ENCODE results near the gene OBSL1.

OBSL1 gene

DNA sequence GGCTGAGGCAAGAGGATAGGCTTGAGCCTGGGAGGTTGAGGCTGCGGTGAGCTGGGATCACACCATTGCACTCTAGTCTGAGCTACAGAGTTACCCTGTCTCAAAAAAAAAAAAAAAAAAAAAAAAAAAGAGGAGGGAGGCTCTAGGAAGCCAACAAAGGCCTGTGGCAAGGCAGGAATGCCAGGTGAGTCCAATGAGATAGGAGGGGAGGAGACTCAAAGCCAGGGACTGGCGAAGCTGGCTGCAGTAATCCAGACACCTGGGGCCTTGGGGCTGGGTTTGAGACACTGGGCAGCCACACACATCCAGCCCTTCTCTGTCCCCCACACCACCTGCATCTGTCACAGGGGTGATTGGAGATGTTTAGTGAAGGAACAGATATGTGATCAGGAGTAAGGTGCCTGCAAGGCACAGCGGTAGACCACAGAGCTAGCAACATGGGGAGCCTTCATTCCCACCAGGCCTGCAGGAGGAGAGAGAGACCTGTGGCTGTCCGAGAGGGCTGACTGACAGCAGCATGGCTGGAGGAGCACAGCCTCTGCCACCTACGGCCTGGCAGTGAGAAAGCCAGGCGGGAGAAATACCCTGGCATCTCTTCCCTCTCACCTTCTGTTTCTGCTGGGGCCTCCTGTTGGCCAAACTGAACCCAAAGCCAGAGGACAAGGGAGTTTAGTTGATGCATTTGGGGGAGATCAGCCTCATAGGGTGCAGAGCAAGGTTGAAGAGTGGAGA lies 37.2 kb downstream of the OBSL1 start:
- no peak for DNase-seq (ENCODE audit: low read depth in 1 of 2, low spot score in 1 of 2)

DNA sequence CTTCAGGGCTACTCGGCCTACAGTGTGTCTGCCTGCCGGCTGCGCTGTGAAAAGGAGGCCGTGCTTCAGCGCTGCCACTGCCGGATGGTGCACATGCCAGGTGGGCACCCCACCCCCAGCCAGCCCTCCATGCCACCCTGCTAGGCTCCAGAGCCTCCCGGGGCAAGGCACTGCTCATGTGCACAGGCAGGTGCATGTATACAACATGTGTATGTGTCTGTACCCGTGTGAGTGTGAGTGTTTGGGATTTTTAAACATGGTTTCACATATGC lies 39.0 kb downstream of the OBSL1 start:
- no peak for DNase-seq (ENCODE audit: low read depth in 1 of 2, low spot score in 1 of 2)

DNA sequence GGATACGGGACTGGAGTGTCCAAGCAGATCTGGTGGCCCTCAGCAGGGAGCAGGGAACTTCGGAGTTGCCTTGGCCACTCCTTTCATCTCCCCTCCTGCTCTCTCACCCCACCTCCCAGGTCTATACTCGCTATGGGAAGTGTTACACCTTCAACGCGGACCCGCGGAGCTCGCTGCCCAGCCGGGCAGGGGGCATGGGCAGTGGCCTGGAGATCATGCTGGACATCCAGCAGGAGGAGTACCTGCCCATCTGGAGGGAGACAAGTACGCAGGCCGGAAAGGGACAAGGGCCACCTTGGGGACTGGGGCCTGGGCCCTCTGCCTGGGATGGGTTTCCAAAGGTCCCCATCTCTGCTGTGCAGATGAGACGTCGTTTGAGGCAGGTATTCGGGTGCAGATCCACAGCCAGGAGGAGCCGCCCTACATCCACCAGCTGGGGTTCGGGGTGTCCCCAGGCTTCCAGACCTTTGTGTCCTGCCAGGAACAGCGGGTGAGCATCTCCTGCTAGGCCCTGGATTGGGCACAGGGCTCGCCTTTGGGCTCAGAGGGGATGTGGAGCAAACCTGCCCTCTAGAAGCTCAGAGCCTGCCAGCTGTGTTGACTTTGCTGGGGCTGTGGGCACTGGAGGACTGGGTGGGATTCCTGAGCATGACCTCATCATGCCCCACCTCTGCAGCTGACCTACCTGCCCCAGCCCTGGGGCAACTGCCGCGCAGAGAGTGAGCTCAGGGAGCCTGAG lies 39.5 kb downstream of the OBSL1 start:
- DNase-seq (ENCODE audit: low read depth in 1 of 2, low spot score in 1 of 2) = no peak

DNA sequence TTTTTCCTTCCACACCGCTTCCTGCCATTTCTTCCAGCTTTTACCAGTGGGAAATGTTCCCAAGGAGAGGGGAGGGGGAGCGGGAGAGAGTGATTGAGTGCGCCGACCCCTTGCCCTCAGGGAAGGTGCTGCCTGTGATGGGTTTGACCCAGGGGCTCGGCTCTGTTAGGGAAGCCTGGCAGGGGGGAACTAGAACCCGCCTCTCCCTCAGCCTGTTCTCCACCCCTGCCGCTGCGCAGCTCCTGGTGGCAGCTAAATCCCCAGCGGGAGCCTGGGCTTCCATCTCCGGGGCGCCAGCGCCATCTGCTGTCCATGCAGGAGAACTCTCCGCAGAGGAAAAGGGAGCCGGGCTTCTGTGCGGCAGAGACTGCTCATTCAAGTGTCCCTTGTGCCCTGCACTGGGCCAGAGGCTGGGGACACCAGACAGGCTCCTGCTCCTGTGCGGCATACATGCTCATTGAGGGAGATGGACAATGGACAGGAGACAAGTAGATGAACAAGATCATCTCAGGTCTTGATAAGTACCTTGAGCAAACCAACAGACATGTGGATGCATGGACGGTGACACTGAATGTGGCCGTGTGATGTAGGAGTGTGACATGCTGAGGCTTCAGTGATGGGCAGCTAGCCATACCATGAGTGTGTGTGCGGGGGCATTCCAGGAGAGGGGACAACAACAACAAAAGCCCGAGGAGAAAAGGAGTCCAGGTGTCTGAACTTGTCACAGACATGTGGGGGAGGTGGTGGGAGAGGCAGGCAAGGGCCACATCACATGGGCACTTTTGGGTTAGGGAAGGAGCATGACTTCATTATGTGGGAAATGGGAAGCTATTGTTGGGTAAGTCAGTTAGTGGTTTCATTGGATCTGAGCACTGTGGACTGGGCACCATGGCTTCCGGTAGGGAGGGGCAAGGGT lies 41.0 kb downstream of the OBSL1 start:
- DNase-seq (ENCODE audit: low read depth in 1 of 2, low spot score in 1 of 2) = peak; percentile 75 to 79

DNA sequence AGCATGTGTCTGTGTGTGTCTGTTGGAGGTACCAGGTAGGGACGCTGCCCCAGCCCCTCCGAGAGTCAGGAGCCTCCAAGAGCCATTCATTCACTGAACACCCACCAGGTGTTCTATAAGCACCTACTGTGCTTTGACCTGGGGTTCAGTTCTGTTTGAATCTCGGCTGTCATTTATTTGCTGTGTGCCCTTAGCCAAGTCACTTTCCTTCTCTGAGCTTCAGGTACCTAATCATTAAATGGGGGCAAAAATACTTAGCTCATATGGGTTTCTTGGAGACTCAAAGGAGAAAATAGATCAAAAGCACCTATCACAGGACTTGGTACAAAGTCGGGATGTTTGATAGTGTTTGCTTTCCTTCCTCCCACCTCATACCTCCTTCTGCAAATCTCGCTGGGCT lies 43.9 kb downstream of the OBSL1 start:
- no peak for DNase-seq (ENCODE audit: low read depth in 1 of 2, low spot score in 1 of 2)

DNA sequence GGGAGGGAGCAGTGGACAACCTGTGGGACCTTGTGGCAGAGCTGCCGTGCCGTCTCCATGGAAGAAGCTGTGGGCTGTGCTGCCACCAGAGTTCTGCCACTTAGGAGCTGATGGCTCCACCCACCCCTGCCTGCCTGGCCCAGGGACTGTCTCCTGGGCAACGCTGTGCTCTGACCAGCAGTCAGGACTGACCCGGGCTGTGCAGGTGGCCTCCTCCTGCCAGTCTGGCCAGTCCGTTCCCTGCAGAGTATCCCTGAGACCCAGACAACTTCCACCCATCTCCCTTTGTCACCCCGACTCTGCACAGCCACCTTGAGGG lies 44.3 kb downstream of the OBSL1 start:
- DNase-seq (ENCODE audit: low read depth in 1 of 2, low spot score in 1 of 2) = no peak

DNA sequence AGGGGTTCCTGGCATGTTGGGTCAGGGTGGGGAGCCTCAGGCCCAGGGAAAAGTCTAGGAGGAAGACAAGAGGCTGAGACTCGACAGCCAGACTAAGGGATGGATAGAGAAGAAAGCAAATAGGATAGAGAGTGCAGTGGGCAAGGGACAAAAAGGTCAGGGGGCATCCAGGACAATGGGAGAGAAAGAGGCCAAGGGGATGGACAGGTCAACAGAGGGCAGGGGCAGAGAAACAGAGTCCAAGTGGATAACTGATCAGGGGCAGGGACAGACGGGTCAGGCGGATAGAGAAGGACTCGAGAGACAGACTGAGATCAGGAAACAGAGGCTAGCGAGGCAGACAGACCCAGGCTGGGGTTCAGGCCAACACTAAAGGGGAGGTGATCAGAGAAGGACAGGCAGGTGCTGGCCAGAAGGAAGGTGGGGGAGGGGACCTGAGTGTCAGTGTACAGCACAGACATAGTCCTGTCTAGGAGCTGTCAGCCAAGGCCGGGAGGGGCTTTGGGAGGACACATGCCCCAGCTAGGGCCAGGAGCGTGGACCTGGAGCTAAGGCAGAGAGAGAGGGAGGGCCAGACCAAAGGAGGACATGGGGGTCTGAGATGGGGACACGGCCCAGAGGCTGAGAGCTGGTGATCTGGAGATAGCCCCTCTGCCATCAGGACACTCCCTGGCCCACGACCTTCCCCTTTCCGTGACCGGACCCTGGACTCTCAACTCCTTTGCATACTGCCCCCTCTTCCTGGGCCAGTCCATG lies 44.8 kb downstream of the OBSL1 start:
- no peak for DNase-seq (ENCODE audit: low read depth in 1 of 2, low spot score in 1 of 2)

DNA sequence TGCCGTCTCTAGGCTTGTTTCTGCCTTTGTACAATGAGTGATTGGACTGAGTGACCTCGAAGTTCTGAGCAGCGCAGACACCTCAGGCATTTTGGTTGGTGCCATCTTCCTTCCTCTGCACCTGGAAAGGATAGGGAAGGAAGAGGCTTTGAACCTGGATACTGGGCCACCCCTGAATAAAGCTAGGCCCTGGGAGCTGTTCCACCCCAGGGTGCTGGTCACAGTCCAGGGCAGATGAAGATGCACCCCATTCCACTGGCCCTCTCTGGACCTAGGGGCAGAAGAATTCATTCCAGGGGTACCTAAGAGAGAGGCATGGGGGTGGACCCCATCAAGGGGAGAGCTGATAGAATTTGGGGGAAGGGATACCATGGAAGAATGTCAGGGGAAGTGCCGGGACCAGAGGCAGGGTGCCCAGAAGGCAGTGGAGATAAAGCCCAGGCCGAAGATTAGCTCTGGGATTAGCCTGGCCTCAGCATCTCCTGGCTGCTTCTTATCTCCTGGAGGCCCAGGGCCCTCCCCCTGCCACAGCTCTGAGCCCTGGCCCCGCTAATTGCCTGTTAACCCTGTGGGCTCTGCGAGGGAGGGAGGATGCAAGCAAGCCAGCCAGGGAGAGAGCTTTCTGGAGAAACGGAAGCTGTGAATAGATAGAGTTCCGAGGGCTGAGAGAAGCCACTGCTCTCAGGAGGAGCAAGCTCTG lies 45.7 kb downstream of the OBSL1 start:
- no peak for DNase-seq (ENCODE audit: low read depth in 1 of 2, low spot score in 1 of 2)

DNA sequence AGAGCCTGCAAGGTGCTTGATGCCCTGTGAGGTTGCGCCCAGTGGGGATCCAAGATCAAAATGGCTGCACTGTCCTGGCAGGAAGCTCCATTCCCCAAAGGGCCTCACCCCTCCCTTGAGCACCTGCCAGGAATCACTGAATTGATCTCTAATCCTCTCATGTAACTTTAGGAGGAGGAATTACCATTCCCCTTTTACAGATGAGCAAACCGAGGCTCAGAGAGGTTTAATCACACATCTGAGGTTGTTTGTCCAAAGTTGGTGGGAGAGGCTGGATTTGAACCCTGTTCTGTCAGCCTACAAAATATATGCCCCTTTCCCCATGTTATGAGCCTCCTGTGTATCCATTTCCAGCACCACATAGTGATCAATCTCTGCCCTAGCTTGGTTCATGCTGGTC lies 46.5 kb downstream of the OBSL1 start:
- DNase-seq (ENCODE audit: low read depth in 1 of 2, low spot score in 1 of 2) = no peak

DNA sequence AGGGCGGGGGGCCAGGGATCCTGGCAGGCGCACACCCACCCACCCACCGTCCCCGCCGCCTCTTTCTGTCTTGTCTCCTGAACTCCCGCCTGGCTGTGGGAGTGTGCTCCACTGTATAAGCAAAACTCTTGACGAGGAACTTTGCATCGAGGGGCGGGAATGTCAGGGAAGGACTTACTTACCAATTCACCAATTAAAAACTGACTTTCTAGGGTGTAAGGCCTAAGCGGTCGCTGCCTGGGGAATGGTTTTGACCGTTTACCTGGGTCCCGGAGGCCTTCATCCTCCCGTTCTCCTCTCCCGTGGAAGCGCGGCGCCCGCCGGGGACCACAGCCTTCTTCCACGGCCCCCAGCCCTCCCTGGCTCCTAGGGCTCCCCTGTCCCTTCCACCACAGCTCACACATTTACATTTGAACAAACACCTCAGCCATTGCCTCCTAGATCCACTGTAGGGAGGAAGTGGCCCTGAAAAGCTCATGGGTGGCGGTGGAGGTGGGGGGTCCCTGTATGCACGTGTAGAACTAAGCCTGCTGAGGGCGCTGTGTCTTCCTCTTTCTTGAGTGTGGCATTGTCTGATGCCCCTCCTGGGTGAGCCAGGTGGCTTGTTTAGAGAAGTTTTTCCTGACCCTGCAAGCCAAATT lies 48.2 kb downstream of the OBSL1 start:
- no peak for DNase-seq (ENCODE audit: low read depth in 1 of 2, low spot score in 1 of 2)

DNA sequence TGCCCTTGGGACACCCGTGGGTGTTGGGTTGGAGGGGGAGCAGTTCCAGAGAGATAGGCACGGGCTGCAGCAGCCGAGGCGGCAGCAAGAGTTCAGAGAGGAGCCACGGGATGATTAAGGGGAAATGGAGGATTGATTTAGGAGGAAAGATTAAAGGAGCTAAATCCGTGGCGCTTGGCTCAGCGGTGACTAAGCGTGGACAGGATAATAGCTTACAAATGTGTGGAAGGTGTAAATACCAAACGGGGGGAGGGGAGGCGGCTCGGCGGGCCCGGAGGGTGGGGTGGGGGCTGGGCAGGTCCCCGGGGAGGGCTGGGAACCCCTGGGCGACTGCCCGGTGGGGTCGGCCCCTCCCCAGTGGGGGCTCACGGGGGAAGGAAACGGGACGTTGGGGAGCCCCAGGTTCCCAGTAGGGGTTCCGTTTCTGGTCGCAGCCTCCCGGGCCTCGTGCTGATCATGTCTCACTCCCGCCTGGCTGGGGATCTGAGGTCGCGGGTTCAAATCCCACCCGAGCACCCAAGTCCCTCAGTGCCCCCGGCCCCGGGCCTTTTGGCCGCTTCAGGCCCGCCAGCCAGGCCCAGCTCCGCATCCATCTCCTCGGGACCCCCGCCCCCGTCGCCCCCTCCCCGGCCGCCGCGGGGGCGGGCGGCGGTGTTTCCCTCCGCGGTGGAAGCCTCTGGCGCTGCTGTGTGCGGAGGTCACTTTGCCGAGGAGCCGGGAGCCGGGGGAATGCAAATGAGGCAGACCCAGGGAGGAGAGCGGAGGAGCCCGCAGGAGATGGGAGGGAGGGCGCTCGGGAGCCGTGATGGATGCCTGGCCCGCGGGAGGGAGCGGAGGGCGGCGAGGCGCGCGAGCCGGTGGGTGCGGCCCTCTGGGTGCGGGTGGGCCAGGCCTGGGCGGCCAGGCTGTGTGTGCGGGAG lies 49.0 kb downstream of the OBSL1 start:
- DNase-seq (ENCODE audit: low read depth in 1 of 2, low spot score in 1 of 2) = no peak

DNA sequence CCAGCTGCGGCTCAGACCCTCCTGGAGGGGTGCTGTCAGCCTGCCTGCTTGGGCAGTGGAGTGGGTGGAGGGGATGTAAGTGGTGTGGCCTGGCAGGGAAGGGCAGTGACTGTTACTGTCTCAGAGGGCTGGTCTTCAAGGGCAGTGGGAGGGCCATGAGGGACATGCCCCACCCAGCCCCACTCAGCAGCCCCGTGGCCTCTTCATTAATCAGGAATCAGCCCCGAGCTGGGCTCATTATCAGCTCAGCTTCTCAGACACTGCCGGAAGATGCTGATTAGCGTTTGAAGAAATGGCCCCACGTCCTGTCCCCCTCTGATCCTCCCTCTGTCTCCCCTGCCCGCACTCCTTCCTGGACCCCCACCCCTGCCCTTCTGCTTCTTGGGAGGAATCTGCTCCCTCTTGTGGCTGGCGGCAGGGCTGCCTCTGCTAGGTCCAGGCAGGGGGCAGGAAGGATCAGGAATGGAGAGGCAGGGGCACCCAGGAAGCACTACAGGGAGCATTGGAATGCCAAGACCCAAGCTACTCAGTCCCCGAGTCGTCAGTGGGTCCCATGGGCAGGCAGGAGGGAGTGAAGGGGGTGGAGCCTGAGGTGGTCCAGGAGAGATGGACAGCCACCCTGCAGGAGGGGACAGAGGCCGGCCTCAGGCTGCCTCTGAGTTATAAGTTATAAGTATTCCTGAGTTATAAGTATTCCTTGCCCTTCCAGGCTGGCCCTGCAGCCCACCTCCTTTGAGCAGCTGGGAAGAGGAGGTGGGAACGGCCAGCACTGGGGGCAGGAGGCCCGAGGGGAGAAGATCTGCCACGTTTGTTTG lies 50.1 kb downstream of the OBSL1 start:
- DNase-seq (ENCODE audit: low read depth in 1 of 2, low spot score in 1 of 2) = no peak

DNA sequence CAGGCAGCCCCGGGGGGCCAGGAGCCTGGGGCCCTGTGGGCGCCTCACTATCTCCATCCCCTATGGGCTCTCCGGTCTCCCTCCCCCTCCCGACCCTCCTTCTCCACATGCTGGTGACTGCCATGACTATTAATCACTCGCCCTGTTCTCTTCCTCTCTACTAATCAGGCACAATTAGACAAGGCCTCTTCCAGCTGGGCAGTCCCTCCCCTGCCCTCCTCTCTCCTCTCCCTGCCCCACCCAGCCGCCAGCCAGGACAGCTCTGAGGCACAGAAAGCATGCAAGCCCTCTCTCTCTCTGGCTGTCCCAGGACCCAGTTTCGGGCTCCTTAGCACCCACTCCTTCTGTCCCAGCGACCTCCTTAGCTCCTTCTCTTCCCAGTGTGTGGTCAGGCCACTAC lies 51.3 kb downstream of the OBSL1 start:
- no peak for DNase-seq (ENCODE audit: low read depth in 1 of 2, low spot score in 1 of 2)

DNA sequence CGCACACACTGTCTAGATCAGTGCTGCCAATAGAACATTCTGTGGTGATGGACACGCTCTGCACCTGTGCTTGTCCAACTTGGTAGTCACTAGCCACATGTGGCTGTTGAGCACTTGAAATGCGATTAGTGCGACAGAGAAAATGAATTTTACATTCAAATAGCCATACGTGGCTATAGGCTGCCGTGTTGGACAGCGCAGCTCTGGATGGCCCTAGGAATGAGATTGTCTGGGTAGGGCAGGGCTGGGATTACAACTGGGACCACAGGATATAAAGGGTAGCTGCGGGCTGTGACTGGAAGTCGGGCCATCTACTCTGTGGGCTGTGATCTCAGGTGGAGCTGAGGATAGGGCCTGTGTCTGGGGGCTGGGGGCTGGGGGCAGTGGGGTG lies 51.8 kb downstream of the OBSL1 start:
- DNase-seq (ENCODE audit: low read depth in 1 of 2, low spot score in 1 of 2) = no peak

DNA sequence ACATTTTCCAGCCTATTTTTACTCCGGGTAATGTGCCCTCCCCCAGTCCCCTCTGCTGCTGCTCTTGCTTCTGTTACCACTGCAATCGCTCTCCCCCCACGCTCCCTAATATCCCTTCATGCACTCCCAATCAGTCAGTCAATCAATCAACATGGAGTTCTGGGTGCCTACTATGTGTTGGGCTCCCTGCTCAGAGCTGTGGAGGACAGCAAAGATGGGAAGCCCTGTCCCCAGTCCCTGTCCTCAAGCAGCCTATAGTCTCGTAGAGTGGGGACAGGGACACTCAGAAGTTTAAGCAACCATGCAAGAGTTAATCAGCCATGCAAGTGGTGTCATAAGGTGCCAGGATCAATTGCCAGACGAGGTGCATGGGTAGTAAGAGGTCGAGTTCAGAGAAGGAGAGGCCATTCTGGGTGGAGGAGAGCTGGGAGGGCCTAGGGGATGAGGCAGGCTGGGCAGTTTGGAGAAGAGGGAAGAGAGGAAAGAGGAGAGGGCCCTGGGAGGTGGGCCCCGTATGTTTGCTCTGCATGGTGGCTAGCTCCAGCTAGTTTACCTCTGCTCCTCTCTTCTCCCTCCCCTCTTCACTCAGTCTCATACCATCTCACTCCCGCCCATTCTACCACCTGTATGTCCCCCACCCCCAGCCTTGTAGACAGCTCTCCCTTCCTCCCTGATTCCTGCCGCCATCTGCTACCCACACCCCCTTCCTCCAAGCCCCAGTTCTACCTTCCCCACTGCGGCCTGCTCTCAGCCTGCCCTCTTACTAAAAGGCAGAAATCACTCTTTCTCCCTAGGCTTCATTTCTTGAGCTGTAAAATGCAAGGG lies 53.2 kb downstream of the OBSL1 start:
- no peak for DNase-seq (ENCODE audit: low read depth in 1 of 2, low spot score in 1 of 2)

DNA sequence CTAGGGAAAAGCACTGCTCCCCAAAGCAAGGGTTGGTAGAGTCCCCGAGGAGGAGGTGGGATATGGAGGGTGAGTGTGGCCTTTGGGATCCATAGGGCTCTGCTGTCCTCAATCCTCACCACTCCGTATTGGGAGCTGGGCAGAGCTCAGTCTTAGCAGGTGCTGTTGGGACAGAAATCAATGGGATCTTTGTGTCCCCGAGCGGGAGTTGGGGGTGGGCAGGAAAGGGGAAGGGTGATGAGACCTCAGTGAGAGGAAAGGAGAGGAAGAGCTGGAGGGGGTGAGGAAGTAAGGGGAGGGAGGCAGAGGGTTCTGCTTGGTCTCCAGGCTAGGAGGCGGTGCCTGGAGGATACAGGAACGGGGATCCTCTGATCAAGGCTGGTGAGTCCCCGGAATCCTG lies 54.5 kb downstream of the OBSL1 start:
- DNase-seq (ENCODE audit: low read depth in 1 of 2, low spot score in 1 of 2) = no peak

DNA sequence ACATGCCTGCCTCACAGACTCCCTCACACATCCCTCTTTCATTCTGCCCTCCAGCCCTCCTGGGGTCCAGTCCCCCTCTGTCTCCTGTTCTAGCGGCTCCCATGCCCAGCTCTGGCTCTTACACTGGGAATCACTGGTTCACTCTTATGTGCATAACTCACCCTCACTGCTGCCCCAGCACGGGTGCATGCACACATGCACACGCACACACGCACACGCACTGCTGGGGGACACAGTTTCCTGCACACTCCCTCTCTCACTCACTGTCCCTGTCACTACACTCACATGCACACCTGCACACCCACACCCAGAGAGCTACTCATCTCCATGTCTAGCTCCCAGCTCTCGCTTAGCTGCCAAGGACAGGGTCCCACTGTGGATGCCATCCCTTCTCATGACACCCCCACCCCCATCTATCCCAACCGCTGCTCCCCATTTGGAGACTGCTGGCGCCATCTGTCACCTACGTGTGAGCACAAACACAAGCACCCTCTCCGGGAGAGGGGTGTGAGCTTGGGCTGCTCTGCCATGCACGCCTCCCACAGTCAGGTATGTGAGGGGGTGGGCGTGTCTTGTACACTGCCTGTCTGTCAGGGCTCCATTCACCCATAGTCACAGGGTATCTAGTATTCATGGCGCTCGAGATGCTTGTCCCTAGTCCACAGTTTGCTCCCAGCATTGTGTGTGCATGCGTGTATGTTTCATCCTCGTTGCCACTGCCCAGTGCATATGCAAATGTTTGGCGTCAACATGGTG lies 55.3 kb downstream of the OBSL1 start:
- no peak for DNase-seq (ENCODE audit: low read depth in 1 of 2, low spot score in 1 of 2)

All from activated T-helper 1 cell treated with anti-CD3 and anti-CD28 coated beads, Interleukin-2, amount 50 U/mL, for 16 hours (primary cell).